ENCODE data around the gene CTAGE1.
A peak's percentile ranks its signal among the peaks of the same experiment; 100 is the strongest.

CTAGE1 gene, protein sequence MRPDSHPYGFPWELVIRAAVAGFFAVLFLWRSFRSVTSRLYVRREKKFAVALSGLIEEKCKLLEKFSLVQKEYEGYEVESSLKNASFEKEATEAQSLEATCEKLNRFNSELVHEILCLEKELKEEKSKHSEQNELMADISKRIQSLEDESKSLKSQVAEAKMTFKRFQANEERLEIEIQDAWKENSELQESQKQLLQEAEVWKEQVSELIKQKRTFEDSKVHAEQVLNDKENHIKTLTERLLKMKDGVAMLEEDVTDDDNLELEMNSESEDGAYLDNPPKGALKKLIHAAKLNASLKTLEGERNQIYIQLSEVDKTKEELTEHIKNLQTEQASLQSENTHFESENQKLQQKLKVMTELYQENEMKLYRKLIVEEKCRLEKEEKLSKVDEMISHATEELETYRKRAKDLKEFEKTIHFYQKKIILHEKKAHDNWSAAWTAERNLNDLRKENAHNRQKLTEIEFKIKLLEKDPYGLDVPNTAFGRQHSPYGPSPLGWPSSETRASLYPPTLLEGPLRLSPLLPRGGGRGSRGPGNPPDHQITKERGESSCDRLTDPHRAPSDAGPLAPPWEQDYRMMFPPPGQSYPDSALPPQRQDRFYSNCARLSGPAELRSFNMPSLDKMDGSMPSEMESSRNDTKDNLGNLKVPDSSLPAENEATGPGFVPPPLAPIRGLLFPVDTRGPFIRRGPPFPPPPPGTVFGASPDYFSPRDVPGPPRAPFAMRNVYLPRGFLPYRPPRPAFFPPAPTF

DNA sequence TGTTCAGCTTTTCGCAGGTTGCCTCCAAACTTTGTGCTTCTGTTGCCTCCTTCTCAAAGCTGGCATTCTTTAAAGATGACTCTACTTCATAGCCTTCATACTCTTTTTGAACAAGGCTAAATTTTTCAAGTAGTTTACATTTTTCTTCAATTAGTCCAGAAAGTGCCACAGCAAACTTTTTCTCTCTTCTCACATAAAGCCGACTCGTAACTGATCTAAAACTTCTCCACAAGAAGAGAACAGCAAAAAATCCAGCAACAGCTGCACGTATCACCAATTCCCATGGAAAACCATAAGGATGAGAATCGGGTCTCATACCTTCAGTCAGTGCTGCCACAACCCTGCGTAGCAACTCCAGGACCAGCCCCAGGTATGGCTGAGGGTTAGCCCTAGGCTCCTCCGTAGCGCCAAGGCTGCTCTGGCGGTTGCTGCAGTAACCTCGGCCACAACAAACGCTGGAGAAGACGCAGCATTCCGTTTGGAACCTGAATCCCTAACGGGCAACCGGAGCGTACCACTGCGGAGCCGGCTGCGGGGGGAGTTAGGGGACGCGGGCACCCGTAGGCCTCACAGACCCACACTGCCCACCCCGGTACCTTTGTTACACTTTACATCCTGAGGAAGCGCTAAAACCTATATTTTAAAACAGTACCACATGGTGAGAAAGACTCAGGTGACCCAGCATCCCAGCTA is at the start of gene CTAGE1:
CTAGE1 (minus strand) TSS at position 420 of the 693 bp plus-strand sequence; CDS start at position 316, 104 bp downstream.
- ChIA-PET CTCF (no interaction called here), POLR2A (no interaction called here)
- no peak for TF ChIP-seq CTCF (IDR thresholded peaks at IDR 0.05; ENCODE audit: insufficient read depth, low read length, missing control alignments)
- no peak for DNase-seq (ENCODE audit: low read depth, low spot score)
- no peak within 1 kb of the TSS for H3K4me3 ChIP-seq (ENCODE audit: low read depth, low read length)

DNA sequence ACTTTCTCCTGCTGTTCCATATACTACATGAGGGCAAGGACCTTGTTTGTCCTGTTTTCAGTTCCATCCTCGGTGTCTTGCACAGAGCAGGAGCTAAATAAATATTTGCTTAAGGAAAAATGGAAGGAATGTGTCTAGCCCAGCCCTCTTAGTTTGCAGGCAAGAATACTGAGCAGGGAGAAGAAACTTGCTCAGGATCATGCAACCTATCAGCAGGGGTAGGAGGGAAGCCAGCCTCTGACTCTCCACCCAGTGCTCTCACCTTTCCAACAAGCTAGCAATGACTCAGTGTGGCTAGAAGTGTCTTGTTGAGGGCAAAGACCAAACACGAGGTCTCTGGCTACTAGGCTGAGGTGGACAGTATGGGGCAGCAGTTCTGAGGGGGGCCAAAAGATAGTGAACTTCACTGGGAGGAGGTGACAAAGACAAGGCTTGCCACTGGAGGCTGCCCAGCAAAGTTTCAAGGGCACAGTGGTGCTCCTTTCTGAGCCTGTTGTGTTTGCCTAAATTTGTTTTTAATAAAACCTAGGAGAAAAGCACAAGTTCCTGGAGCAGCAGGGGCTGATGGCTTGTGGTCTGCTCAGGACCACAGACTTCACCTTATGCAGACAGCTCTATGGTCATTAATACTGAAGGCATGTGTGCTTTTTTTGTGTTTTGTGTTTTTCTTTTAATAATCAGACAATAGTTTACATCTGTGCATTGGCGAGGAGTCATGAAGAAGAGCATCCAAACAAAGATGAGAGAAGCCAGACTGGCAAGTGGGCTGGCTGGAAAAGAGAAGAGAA is 49.1 kb upstream of the CTAGE1 start:
- TF ChIP-seq CTCF (IDR thresholded peaks at IDR 0.05; ENCODE audit: insufficient read depth, low read length, missing control alignments) = no peak
- peak; percentile 53 for DNase-seq (ENCODE audit: low read depth, low spot score)
- ChIA-PET POLR2A (interaction anchor here (0.6 to 1.4 kb wide), 2 partner anchors 15 to 27 kb away, joined by 3 to 7 read pairs; no protein-coding TSS in a partner anchor), CTCF (interaction anchor here (1.4 kb wide), 1 partner anchor 27 kb away, joined by 3 read pairs; no protein-coding TSS in a partner anchor)
- H3K4me3 ChIP-seq (ENCODE audit: low read depth, low read length) = peak overlapping the region; percentile 31

- peak overlapping the region; percentile 31; the same call in 1 of the 2 replicates for H3K4me3 ChIP-seq (ENCODE audit: low read depth, low read length)
- ChIA-PET POLR2A (interaction anchor here (0.6 to 1.4 kb wide), 2 partner anchors 14 to 28 kb away, joined by 3 to 7 read pairs; no protein-coding TSS in a partner anchor), CTCF (interaction anchor here (1.4 kb wide), 1 partner anchor 28 kb away, joined by 3 read pairs; no protein-coding TSS in a partner anchor)
- no peak for TF ChIP-seq CTCF (IDR thresholded peaks at IDR 0.05; ENCODE audit: insufficient read depth, low read length, missing control alignments)
- DNase-seq (ENCODE audit: low read depth, low spot score) = peak; percentile 84
These were observed 48.2 kb upstream of the CTAGE1 start for GRCh38 chr18:22465859-22466457.

DNA sequence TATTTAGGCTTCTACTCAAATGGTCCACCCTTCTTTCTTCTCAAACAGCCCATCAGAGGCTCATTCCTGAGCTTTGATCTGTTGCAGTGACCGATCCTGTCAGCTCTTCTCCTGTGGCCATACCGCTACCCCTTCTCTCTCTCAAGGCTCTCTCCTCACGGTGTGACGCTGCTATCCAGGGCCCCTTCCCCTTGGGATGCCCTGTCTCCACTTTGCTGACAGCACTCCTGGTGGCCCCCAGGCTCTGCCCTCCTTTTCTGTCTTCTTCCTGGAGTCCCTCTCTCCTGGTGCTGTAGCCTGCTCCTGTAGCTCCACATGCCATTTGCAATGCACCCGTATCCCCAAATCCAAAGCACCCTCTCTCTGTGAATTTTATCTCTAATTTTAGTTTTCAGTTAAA is 45.4 kb upstream of the CTAGE1 start:
- DNase-seq (ENCODE audit: low read depth, low spot score) = no peak
- no peak for TF ChIP-seq CTCF (IDR thresholded peaks at IDR 0.05; ENCODE audit: insufficient read depth, low read length, missing control alignments)
- H3K4me3 ChIP-seq (ENCODE audit: low read depth, low read length) = no peak overlapping the region
- ChIA-PET POLR2A (no interaction called here), CTCF (no interaction called here)

- ChIA-PET POLR2A (interaction anchor here (0.7 kb wide), 1 partner anchor 35 kb away, joined by 3 read pairs; no protein-coding TSS in a partner anchor), CTCF (no interaction called here)
- no peak for DNase-seq (ENCODE audit: low read depth, low spot score)
- no peak overlapping the region for H3K4me3 ChIP-seq (ENCODE audit: low read depth, low read length)
- TF ChIP-seq CTCF (IDR thresholded peaks at IDR 0.05; ENCODE audit: insufficient read depth, low read length, missing control alignments) = no peak
These were observed 41.8 kb upstream of the CTAGE1 start for GRCh38 chr18:22459491-22459890.

Measured in AG04449 (cell line).